Body of pancreas (tissue), 4 donors: ENCODE results near the gene HOXD8. TPM values are rescaled to one million over a fixed set of nuclear protein-coding genes. Genes with fewer than 3 reads are reported as not detected.

Experiments used
- ATAC-seq: fragments of 150-250 bp; one replicate; pipeline ENCODE4 v1.9.1; 2016
- DNase-seq, 4 donors: peaks; one replicate each; pipeline ENCODE4 v3.0.0-alpha.2; 2019
- H3K27ac ChIP-seq, 4 donors: fragments of 200-600 bp; sonication (generic); 1 replicate in 3 of 4; 2 replicates in 1 of 4; pipeline versions ENCODE4 v1.5.1 to v1.6.1; 2016 to 2019; ENCODE audit warnings: mild to moderate bottlenecking in 1 of 4, mixed read lengths in 1 of 4, moderate library complexity in 1 of 4
- H3K27me3 ChIP-seq, 2 donors: fragments of 200-600 bp; sonication (generic); one replicate each; pipeline ENCODE4 v1.6.0; 2016; ENCODE audit warnings: mild to moderate bottlenecking in 1 of 2
- H3K36me3 ChIP-seq, 2 donors: fragments of 200-600 bp; sonication (generic); replicated peaks in 1 of 2; 2 replicates each; pipeline ENCODE4 v1.5.1; 2016; ENCODE audit warnings: low read depth in 2 of 2; ENCODE audit not compliant: insufficient read depth in 1 of 2
- H3K4me1 ChIP-seq: fragments of 200-600 bp; sonication (generic); one replicate; pipeline ENCODE4 v1.6.0; 2016
- H3K4me3 ChIP-seq, 2 donors: fragments of 200-600 bp; sonication (generic); 1 replicate in 1 of 2; 2 replicates in 1 of 2; pipeline ENCODE4 v1.5.1; 2016 to 2019
- H3K9me3 ChIP-seq, 3 donors: fragments of 200-600 bp; sonication (generic); 1 replicate in 2 of 3; 2 replicates in 1 of 3; pipeline ENCODE4 v1.5.1; 2016
- CTCF ChIP-seq, 7 experiments: fragments of 450-650 bp in 4 of 7; fragments of 200-600 bp in 3 of 7; sonication (generic) in 3 of 7; IDR thresholded peaks; one replicate each; pipeline ENCODE4 v1.5.1; 2016 to 2019; ENCODE audit warnings: antibody characterized with exemption in 7 of 7
- POLR2A ChIP-seq, 3 donors: fragments of 450-650 bp; IDR thresholded peaks; one replicate each; pipeline ENCODE4 v1.6.1; 2016; ENCODE audit warnings: antibody characterized with exemption in 3 of 3, mild to moderate bottlenecking in 2 of 3
- WGBS, 2 donors: methylation state at CpG; one replicate each; pipeline ENCODE4 v1.1.5; 2017; 5-methylcytosine and 5-hydroxymethylcytosine counted together
- intact Hi-C: fragments of 100-400 bp; cut with DNase I; formaldehyde crosslinking; loops from one replicate; pipeline ENCODE4 v1.15.1; 2023
- total RNA-seq, 2 donors: library from RNA; depleted of rRNA; stranded (reverse); fragments of >200 nt; gene quantifications; one replicate each; pipeline ENCODE4 v1.1.0, GENCODE V29; 2016

Gene HOXD8
- total RNA-seq, 2 donors from 2014 or later, result 2.6 to 3.1 TPM

- TF ChIP-seq POLR2A (IDR thresholded peaks at IDR 0.05), result no peak
- TF ChIP-seq CTCF (IDR thresholded peaks at IDR 0.05), result no peak
- H3K27ac ChIP-seq, result no peak overlapping the region
Observed at GRCh38 chr2:176149481-176149938, 20.0 kb downstream of the HOXD8 start.

GRCh38 chr2:176149939-176150583, 20.6 kb downstream of the HOXD8 start:
- Histone ChIP-seq H3K27ac (no peak overlapping the region), H3K4me1 (peaks cover 6% of the 10 kb centered on the region), H3K36me3 (no peaks in the 10 kb centered on the region), H3K27me3 (peaks cover 0 to 54% of the 10 kb centered on the region in 2 donors), H3K4me3 (no peak overlapping the region), H3K9me3 (no peaks in the 10 kb centered on the region)
- WGBS, 2 donors, result 11 to 15% methylated on average over 22 to 24 of the region's 24 CpGs
- ATAC-seq, result no peak
- intact Hi-C loops, result loop anchor here (10.0 kb wide), 1 partner anchor 395 kb away; no protein-coding TSS in a partner anchor
- TF ChIP-seq CTCF (IDR thresholded peaks at IDR 0.05) (no peak), POLR2A (IDR thresholded peaks at IDR 0.05) (no peak)
- no peak for DNase-seq

More at GRCh38 chr2:176149481-176149938, 20.0 kb downstream of the HOXD8 start:
- H3K4me1 ChIP-seq, result peaks cover 6% of the 10 kb centered on the region
- no peak for DNase-seq
- no peaks in the 10 kb centered on the region for H3K36me3 ChIP-seq
- peaks cover 0 to 49% of the 10 kb centered on the region in 2 donors for H3K27me3 ChIP-seq
- no peak overlapping the region for H3K4me3 ChIP-seq
- H3K9me3 ChIP-seq, result no peaks in the 10 kb centered on the region
- WGBS, 2 donors, result 8 to 25% methylated on average over 16 to 22 of the region's 22 CpGs
- intact Hi-C loops, result loop anchor here (10.0 kb wide), 1 partner anchor 395 kb away; no protein-coding TSS in a partner anchor
- ATAC-seq, result no peak

- no peak overlapping the region for H3K27ac ChIP-seq
- H3K4me1 ChIP-seq, result peaks cover 6% of the 10 kb centered on the region
- intact Hi-C loops, result no loop called here
- ATAC-seq (no peak), DNase-seq (no peak)
- no peak for TF ChIP-seq POLR2A (IDR thresholded peaks at IDR 0.05)
- TF ChIP-seq CTCF (IDR thresholded peaks at IDR 0.05), result no peak
- H3K36me3 ChIP-seq, result no peaks in the 10 kb centered on the region
- H3K4me3 ChIP-seq, result no peak overlapping the region
- 10 to 13% methylated on average over 3 to 14 of the region's 14 CpGs for WGBS, 2 donors
- H3K27me3 ChIP-seq, result peaks cover 0 to 60% of the 10 kb centered on the region in 2 donors
- H3K9me3 ChIP-seq, result no peaks in the 10 kb centered on the region
Observed at GRCh38 chr2:176150584-176151441, 21.3 kb downstream of the HOXD8 start.

GRCh38 chr2:176151442-176152287, 22.2 kb downstream of the HOXD8 start, which contains the start of gene HOXD4:
Gene HOXD4, plus strand, starts transcription at chr2:176151550. Its CDS starts 84 bp downstream, at chr2:176151634.
- DNase-seq (no peak), ATAC-seq (no peak)
- 4 to 7% methylated on average over 20 to 55 of the region's 55 CpGs for WGBS, 2 donors
- Histone ChIP-seq H3K27me3 (peaks cover 0 to 58% of the 10 kb centered on the region in 2 donors), H3K4me1 (peaks cover 7% of the 10 kb centered on the region), H3K27ac (no peak within 1 kb of the TSS), H3K4me3 (no peak within 1 kb of the TSS), H3K36me3 (no peaks in the 10 kb centered on the region), H3K9me3 (no peaks in the 10 kb centered on the region)
- no peak for TF ChIP-seq POLR2A (IDR thresholded peaks at IDR 0.05)
- TF ChIP-seq CTCF (IDR thresholded peaks at IDR 0.05), result no peak
- intact Hi-C loops, result no loop called here
